ENCODE results near the gene ADCY3.

Gene ADCY3

GRCh38 chr2:24920098-24920808 lies at the start of gene ADCY3:
Gene ADCY3 (minus strand): TSS chr2:24920237. CDS start chr2:24918987, 1,250 bp downstream.
- no peak for TF ChIP-seq CTCF (conservative IDR thresholded peaks at IDR 0.05; ENCODE audit: control insufficient read depth, insufficient read depth, low read depth, low read length)
- no peak for DNase-seq (ENCODE audit: low read depth)
- H3K4me3 ChIP-seq (ENCODE audit: control insufficient read depth, low read depth, low read length) = peak within 1 kb of the TSS; percentile 62

- DNase-seq (ENCODE audit: low read depth) = peak; percentile 53
- TF ChIP-seq CTCF (conservative IDR thresholded peaks at IDR 0.05; ENCODE audit: control insufficient read depth, insufficient read depth, low read depth, low read length) = no peak
- no peak overlapping the region for H3K4me3 ChIP-seq (ENCODE audit: control insufficient read depth, low read depth, low read length)
These were observed 49.7 kb upstream of the ADCY3 start for GRCh38 chr2:24969784-24970183.

- no peak overlapping the region for H3K4me3 ChIP-seq (ENCODE audit: control insufficient read depth, low read depth, low read length)
- DNase-seq (ENCODE audit: low read depth) = no peak
- TF ChIP-seq CTCF (conservative IDR thresholded peaks at IDR 0.05; ENCODE audit: control insufficient read depth, insufficient read depth, low read depth, low read length) = no peak
These were observed 41.9 kb upstream of the ADCY3 start for GRCh38 chr2:24961903-24962302.

GRCh38 chr2:24959761-24960160 lies 39.7 kb upstream of the ADCY3 start:
- no peak overlapping the region for H3K4me3 ChIP-seq (ENCODE audit: control insufficient read depth, low read depth, low read length)
- no peak for TF ChIP-seq CTCF (conservative IDR thresholded peaks at IDR 0.05; ENCODE audit: control insufficient read depth, insufficient read depth, low read depth, low read length)
- DNase-seq (ENCODE audit: low read depth) = no peak

GRCh38 chr2:24958411-24958935 lies 38.4 kb upstream of the ADCY3 start:
- no peak for TF ChIP-seq CTCF (conservative IDR thresholded peaks at IDR 0.05; ENCODE audit: control insufficient read depth, insufficient read depth, low read depth, low read length)
- H3K4me3 ChIP-seq (ENCODE audit: control insufficient read depth, low read depth, low read length) = no peak overlapping the region
- no peak for DNase-seq (ENCODE audit: low read depth)

GRCh38 chr2:24957976-24958375 lies 37.9 kb upstream of the ADCY3 start:
- no peak for TF ChIP-seq CTCF (conservative IDR thresholded peaks at IDR 0.05; ENCODE audit: control insufficient read depth, insufficient read depth, low read depth, low read length)
- H3K4me3 ChIP-seq (ENCODE audit: control insufficient read depth, low read depth, low read length) = no peak overlapping the region
- no peak for DNase-seq (ENCODE audit: low read depth)

Measured in fibroblast of mammary gland (primary cell).